Adrenal gland (tissue), 12 donors: ENCODE results near the gene ATCAY. TPM values are rescaled to one million over a fixed set of nuclear protein-coding genes. Genes with fewer than 3 reads are reported as not detected.

Source experiments
- DNase-seq, 7 donors: peaks; one replicate each; pipeline ENCODE4 v3.0.0-alpha.2; 2019 to 2020
- H3K27ac ChIP-seq, 5 donors: fragments of 200-600 bp; sonication (generic) in 4 of 5; 1 replicate in 3 of 5; 2 replicates in 2 of 5; pipeline versions ENCODE4 v1.5.1 to v1.8.0; 2016 to 2020; ENCODE audit warnings: mild to moderate bottlenecking in 1 of 5
- H3K27me3 ChIP-seq: fragments of 200-600 bp; 2 replicates; pipeline ENCODE4 v1.8.0; 2021
- H3K36me3 ChIP-seq, 2 donors: fragments of 200-600 bp; replicated peaks in 1 of 2; 1 replicate in 1 of 2; 2 replicates in 1 of 2; pipeline versions ENCODE4 v1.5.1 to v1.8.0; 2018 to 2022
- H3K4me1 ChIP-seq, 2 donors: fragments of 200-600 bp; replicated peaks in 1 of 2; 1 replicate in 1 of 2; 2 replicates in 1 of 2; pipeline versions ENCODE4 v1.5.1 to v1.8.0; 2018 to 2021
- H3K4me3 ChIP-seq, 4 donors: fragments of 200-600 bp; sonication (generic) in 3 of 4; one replicate each; pipeline ENCODE4 v1.5.1; 2016 to 2018
- H3K9me3 ChIP-seq, 3 donors: fragments of 200-600 bp; sonication (generic) in 1 of 3; replicated peaks in 1 of 3; 1 replicate in 2 of 3; 2 replicates in 1 of 3; pipeline versions ENCODE4 v1.5.1 to v1.8.0; 2016 to 2021
- POLR2A ChIP-seq, 2 donors: fragments of 450-650 bp; IDR thresholded peaks; one replicate each; pipeline ENCODE4 v1.6.1; 2017; ENCODE audit warnings: antibody characterized with exemption in 2 of 2, mild to moderate bottlenecking in 2 of 2, moderate library complexity in 1 of 2
- WGBS, 4 donors: extraction: QIAGEN DNeasy Blood & Tissue Kit in 2 of 4; methylation state at CpG; one replicate each; pipeline versions ENCODE4 v1.1.5 to v1.1.7; 2013 to 2017; 5-methylcytosine and 5-hydroxymethylcytosine counted together
- intact Hi-C, 2 donors: fragments of 100-400 bp; cut with DNase I; formaldehyde crosslinking; loops; one replicate each; pipeline versions ENCODE4 v1.14.1 to v1.15.0; 2022 to 2023
- polyA plus RNA-seq, 3 donors: library from polyadenylated mRNA; stranded (reverse); fragments of 200-250 nt in 2 of 3; fragments of 350-450 nt in 1 of 3; fragmentation: Illumina TruSeq in 1 of 3; extraction: RNeasy Lipid Tissue Mini Kit (QIAGEN cat#74804) in 1 of 3; gene quantifications; one replicate each; pipeline ENCODE4 v1.2.3, GENCODE V29; 2013 to 2014
- total RNA-seq, 9 donors: library from RNA; depleted of rRNA in 4 of 9; stranded (reverse); fragments of >200 nt in 4 of 9; fragments of 120-200 nt in 1 of 9; fragmentation: NEBNext Ultra II Directional in 1 of 9; extraction: Animal tissue kit (Norgen Biotek cat#: 25700) in 1 of 9; gene quantifications; one replicate each; pipeline versions ENCODE4 v1.1.0 to v1.2.4, GENCODE V29; 2013 to 2023
- TF ChIP-seq, protein P1 (sequence below), 6 experiments: fragments of 450-650 bp in 4 of 6; fragments of 200-600 bp in 2 of 6; sonication (generic) in 1 of 6; IDR thresholded peaks; 1 replicate in 5 of 6; 2 replicates in 1 of 6; pipeline versions ENCODE4 v1.5.1 to v1.8.0; 2016 to 2021; ENCODE audit warnings: antibody characterized with exemption in 6 of 6, mild to moderate bottlenecking in 2 of 6, moderate library complexity in 1 of 6
- donor health status: healthy with polysubstance abuse.
- donor health status: Bipolar disorder and iron deficiency.
- donor health status: DM: yes; HTN: yes; CAD: no.
- donor health status: DM: no; HTN: no; CAD: no.
- donor health status: DM: no; HTN: no; CAD: no.
- donor health status: DM: yes; HTN: yes; CAD: no.

The ATCAY gene
- total and polyA plus RNA-seq, 12 donors, result 0.72 to 9.3 (median 5.9) TPM; not detected in 4

DNA sequence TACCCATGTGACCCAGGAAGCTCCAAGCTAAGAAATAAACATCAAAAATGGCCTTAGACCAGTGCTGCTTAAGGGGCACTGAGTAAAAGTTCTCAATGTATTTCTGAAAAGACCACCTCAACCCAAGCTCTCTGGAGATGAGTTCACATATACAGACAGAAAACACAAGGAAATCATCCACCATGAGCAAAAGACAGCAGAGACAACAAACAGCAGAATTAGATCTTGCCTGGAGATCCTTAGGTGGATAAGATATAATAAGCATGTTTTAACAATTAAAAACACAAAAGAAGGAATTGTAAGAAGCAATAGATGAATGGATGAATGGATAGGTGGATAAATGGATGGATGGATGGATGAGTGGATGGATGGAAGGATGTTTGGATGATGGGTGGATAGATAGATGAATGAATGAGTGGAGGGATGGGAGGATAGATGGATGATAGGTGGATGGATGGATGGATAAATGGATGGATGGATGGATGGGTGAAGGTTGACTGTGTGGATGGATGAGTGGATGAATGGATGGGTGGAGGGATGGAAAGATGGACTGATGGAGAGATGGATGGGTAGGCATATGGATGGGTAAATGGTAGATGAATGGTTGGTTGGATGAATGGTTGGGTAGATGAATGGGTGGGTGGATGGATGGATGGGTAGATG is 42.7 kb downstream of the ATCAY start:
- intact Hi-C loops, result no loop called here
- TF ChIP-seq, protein P1, sequence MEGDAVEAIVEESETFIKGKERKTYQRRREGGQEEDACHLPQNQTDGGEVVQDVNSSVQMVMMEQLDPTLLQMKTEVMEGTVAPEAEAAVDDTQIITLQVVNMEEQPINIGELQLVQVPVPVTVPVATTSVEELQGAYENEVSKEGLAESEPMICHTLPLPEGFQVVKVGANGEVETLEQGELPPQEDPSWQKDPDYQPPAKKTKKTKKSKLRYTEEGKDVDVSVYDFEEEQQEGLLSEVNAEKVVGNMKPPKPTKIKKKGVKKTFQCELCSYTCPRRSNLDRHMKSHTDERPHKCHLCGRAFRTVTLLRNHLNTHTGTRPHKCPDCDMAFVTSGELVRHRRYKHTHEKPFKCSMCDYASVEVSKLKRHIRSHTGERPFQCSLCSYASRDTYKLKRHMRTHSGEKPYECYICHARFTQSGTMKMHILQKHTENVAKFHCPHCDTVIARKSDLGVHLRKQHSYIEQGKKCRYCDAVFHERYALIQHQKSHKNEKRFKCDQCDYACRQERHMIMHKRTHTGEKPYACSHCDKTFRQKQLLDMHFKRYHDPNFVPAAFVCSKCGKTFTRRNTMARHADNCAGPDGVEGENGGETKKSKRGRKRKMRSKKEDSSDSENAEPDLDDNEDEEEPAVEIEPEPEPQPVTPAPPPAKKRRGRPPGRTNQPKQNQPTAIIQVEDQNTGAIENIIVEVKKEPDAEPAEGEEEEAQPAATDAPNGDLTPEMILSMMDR (IDR thresholded peaks at IDR 0.05), result no peak
- no peak for TF ChIP-seq POLR2A (IDR thresholded peaks at IDR 0.05)
- Histone ChIP-seq H3K27ac (no peak overlapping the region), H3K4me3 (no peak overlapping the region), H3K9me3 (no peaks in the 10 kb centered on the region), H3K4me1 (no peaks in the 10 kb centered on the region), H3K36me3 (no peaks in the 10 kb centered on the region), H3K27me3 (no peaks in the 10 kb centered on the region)
- DNase-seq, result no peak

DNA sequence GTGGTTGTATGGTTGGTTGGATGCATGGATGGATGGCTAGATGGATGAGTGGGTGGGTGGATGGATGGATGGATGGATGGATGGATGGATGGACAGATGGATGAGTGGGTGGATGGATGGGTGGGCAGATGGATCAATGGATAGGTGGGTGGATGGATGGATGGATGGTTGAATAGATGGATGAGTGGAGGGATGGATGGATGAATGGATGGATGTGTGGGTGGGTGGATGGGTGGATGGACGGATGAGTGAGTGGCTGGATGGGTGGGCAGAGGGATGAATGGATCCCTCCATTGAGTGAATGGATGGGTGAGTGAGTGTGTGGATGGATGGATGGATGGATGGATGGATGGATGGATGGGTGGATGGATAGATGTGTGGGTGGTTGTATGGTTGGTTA is 43.4 kb downstream of the ATCAY start:
- intact Hi-C loops, result no loop called here
- Histone ChIP-seq H3K9me3 (no peaks in the 10 kb centered on the region), H3K27me3 (no peaks in the 10 kb centered on the region), H3K27ac (no peak overlapping the region), H3K4me3 (no peak overlapping the region), H3K4me1 (no peaks in the 10 kb centered on the region), H3K36me3 (no peaks in the 10 kb centered on the region)
- WGBS, 4 donors, result 75 to 84% (median 77%) methylated on average over 1 of the region's 1 CpG
- TF ChIP-seq, protein P1 (IDR thresholded peaks at IDR 0.05), result no peak
- TF ChIP-seq POLR2A (IDR thresholded peaks at IDR 0.05), result no peak
- no peak for DNase-seq

DNA sequence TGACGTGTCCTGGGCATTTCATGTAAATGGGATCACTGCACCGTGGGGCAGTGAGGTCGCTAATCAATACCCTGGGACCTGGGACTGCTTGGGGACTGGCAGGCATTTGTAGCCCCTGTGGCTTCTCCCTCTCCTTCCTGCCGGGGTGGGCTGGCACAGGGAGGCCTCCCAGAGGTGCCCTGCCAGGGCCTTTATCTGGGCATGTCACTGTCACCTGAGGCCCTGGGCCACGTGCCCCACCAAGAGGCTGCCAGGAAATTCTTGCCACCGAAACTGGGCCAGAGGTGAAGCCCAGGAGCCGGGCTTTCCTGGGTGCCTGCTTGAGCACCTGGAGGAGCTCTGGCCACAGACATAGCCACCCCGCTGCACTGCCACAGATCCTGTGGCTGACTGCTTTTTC is 50.6 kb downstream of the ATCAY start:
- DNase-seq, result no peak
- TF ChIP-seq, protein P1 (IDR thresholded peaks at IDR 0.05), result no peak
- TF ChIP-seq POLR2A (IDR thresholded peaks at IDR 0.05), result no peak
- intact Hi-C loops, result no loop called here
- no peak overlapping the region for H3K4me3 ChIP-seq
- WGBS, 4 donors, result 77 to 100% (median 79%) methylated on average over 3 to 8 of the region's 8 CpGs
- no peak overlapping the region for H3K27ac ChIP-seq
- H3K27me3 ChIP-seq, result peaks cover 7% of the 10 kb centered on the region
- H3K4me1 ChIP-seq, result peaks cover 4 to 8% of the 10 kb centered on the region in 2 donors
- no peaks in the 10 kb centered on the region for H3K36me3 ChIP-seq
- H3K9me3 ChIP-seq, result no peaks in the 10 kb centered on the region

DNA sequence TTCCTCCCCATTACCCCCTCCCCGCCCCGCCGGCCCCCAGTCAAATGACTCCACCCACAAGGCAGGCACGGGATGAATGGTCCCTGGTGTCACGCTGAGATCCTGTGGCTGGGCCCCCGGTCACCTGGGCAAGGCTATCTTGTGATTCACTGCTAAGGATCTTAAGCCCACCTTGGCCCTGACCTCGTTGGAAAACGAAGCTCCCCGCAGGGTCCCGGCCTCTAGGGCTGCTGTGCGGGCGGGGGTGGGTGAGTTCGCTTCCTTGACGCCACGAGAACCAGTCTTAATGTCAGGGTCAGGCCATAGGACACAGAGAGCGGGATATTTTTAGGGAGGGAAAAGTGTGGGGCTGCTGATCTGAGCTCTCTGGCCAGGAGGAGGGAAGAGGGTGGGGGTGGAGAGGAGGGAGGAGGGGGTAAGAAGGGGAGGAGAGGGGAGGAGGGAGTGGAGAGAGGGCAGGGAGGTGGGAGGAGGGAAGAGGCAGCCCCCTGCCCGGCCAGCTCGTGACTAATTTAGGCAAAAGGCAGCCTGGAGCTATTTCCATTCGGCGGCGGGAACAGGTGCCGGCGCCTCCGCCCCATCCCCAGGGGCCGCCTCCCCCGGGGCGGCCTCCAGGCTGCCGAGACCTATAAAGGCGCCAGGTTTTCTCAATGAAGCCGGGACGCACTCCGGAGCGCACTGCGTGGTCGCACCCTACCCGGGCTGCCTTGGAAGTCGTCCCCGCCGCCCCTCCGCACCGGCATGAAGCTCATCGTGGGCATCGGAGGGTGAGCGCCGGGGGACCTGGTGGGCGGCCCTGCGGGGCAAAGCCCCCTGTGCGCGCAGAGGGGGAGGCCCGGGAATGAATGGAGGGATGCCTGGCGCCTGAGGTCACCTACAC is 52.7 kb downstream of the ATCAY start, which contains the start of gene NMRK2:
Gene NMRK2 (plus strand): TSS at position 139 of the 880 bp plus-strand sequence. CDS start 603 bp downstream, at position 742.
- peak in 4 of 7 donors; percentile 7 to 47 (median 43) for DNase-seq
- TF ChIP-seq POLR2A (IDR thresholded peaks at IDR 0.05), result no peak
- TF ChIP-seq, protein P1 (IDR thresholded peaks at IDR 0.05), result no peak
- H3K27ac ChIP-seq, result no peak within 1 kb of the TSS
- H3K27me3 ChIP-seq, result peaks cover 7% of the 10 kb centered on the region
- intact Hi-C loops, result no loop called here
- 3 to 6% (median 5%) methylated on average over 20 to 51 of the region's 51 CpGs for WGBS, 4 donors
- peak within 1 kb of the TSS in 1 of 4 donors; percentile 15 for H3K4me3 ChIP-seq
- no peaks in the 10 kb centered on the region for H3K9me3 ChIP-seq
- H3K4me1 ChIP-seq, result peaks cover 4 to 8% of the 10 kb centered on the region in 2 donors
- H3K36me3 ChIP-seq, result no peaks in the 10 kb centered on the region
